H1 (cell line): ENCODE measurements around the gene FBXL5. TPM values are rescaled to one million over a fixed set of nuclear protein-coding genes. Genes with fewer than 3 reads are reported as not detected.

Source experiments
- CBX5 ChIP-seq: fragments of 300-800, 300-1000 bp; sonication (generic); IDR thresholded peaks from 2 replicates; pipeline ENCODE4 v1.7.1; 2016; ENCODE audit warnings: antibody characterized with exemption, low read length, low read depth
- CHD2 ChIP-seq: IDR thresholded peaks from 2 replicates; pipeline ENCODE4 v1.6.1; 2012; ENCODE audit warnings: low read length, improper control_type of control experiment
- CHD7 ChIP-seq: fragments of 300-600 bp; sonication (generic); IDR thresholded peaks from 2 replicates; pipeline ENCODE4 v1.7.1; 2012; ENCODE audit warnings: low read length, moderate library complexity, mild to moderate bottlenecking, inconsistent platforms; ENCODE audit not compliant: insufficient replicate concordance
- E2F6 ChIP-seq: IDR thresholded peaks from 2 replicates; pipeline ENCODE4 v1.6.1; 2012; ENCODE audit warnings: inconsistent platforms
- NRF1 ChIP-seq: IDR thresholded peaks from 2 replicates; pipeline ENCODE4 v1.6.1; 2011; ENCODE audit warnings: mild to moderate bottlenecking, low read depth, low read length, improper control_type of control experiment
- PHF8 ChIP-seq: fragments of 200-600 bp; sonication (generic); conservative IDR thresholded peaks from 2 replicates; pipeline ENCODE4 v1.7.1; 2012; ENCODE audit warnings: low read depth, mild to moderate bottlenecking, inconsistent platforms, low read length, moderate library complexity
- RBBP5 ChIP-seq: IDR thresholded peaks from 2 replicates; pipeline ENCODE4 v1.7.1; 2012; ENCODE audit warnings: low read depth, mild to moderate bottlenecking, inconsistent platforms, low read length, moderate library complexity, borderline replicate concordance
- SP1 ChIP-seq: IDR thresholded peaks from 2 replicates; pipeline ENCODE4 v1.6.1; 2011; ENCODE audit warnings: low read depth, low read length
- TAF7 ChIP-seq: optimal IDR thresholded peaks from 2 replicates; pipeline ENCODE3; 2011; ENCODE audit warnings: low read depth, mild to moderate bottlenecking, inconsistent platforms, low read length, moderate library complexity, borderline replicate concordance
- ZNF274 ChIP-seq: IDR thresholded peaks from 2 replicates; pipeline ENCODE4 v1.7.0; 2012; ENCODE audit warnings: low read length, borderline replicate concordance; ENCODE audit errors: extremely low read depth
- polyA plus RNA-seq, 7 experiments: library from polyadenylated mRNA; depleted of rRNA in 3 of 7; stranded (reverse) in 5 of 7; unstranded in 2 of 7; fragments of >200 nt in 5 of 7; fragments of 200-250 nt in 2 of 7; gene quantifications; 1 replicate in 5 of 7; 2 replicates in 1 of 7; 4 replicates in 1 of 7; pipeline versions ENCODE4 v1.2.1 to v1.2.3, GENCODE V29; 2011 to 2013; ENCODE audit warnings: missing spikeins in 2 of 7, mixed read lengths in 2 of 7
- total RNA-seq: library from RNA; stranded (reverse); fragmentation: NEBNext Ultra II Directional; extraction: Animal tissue kit (Norgen Biotek cat#: 25700); gene quantifications from 2 replicates; pipeline ENCODE4 v1.2.1, GENCODE V29; 2021

FBXL5 gene
- total and polyA plus RNA-seq, 2 of the 8 experiments (the other 6 are each of a cell fraction or from before 2014, with no cell fraction given), result 34.6 to 62.7 TPM

GRCh38 chr4:15659768-15660570 is 4.8 kb upstream of the FBXL5 start (continued):
- no peak for TF ChIP-seq CHD7
- no peak for TF ChIP-seq SP1
- no peak for TF ChIP-seq TAF7
- no peak for TF ChIP-seq RBBP5
- TF ChIP-seq PHF8, result no peak
- TF ChIP-seq NRF1, result no peak
- no peak for TF ChIP-seq CBX5
- TF ChIP-seq CHD2, result no peak
- no peak for TF ChIP-seq E2F6
- no peak for TF ChIP-seq ZNF274
